NB4 (cell line): ENCODE measurements around the gene POT1.

Experiments used
- DNase-seq: peaks from one replicate; pipeline ENCODE4 v3.0.0; 2010; ENCODE audit warnings: low read depth
- H3K4me3 ChIP-seq: one replicate; pipeline ENCODE4 v1.5.1; 2011; ENCODE audit warnings: mild to moderate bottlenecking, low read depth, low read length, moderate library complexity
- MYC ChIP-seq: IDR thresholded peaks from 2 replicates; pipeline ENCODE4 v1.6.1; 2011; ENCODE audit warnings: low read depth, low read length
- POLR2A ChIP-seq: IDR thresholded peaks from 2 replicates; pipeline ENCODE4 v1.6.1; 2011; ENCODE audit warnings: mild to moderate bottlenecking; ENCODE audit not compliant: insufficient read length; ENCODE audit errors: extremely low read depth
- TF ChIP-seq, protein P1 (sequence below): IDR thresholded peaks from 2 replicates; pipeline ENCODE4 v1.6.1; 2011; ENCODE audit warnings: low read depth, low read length
- TF ChIP-seq, protein P2 (sequence below): IDR thresholded peaks from one replicate; pipeline ENCODE4 v1.5.1; 2012; ENCODE audit warnings: low read depth, low read length

Gene POT1

DNA sequence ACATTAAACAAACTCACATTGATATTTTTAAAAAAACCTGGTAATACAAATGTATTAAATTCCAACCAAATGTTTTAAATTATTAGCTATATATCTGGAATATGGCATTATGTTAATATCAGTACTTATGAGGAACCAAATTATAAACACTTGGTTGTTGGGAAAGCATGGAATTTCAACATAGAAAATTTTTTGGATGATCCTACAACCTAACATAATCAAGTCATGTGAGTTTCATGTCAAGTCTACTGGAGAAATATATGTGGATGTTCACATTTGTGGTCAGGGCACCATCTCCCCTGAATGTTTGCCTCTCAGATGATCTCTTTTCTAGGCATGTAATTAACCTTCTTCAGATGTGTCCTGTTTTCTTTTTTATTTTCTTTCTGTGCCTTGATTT is 5.2 kb upstream of the POT1 start:
- H3K4me3 ChIP-seq = no peak overlapping the region
- TF ChIP-seq, protein P1, sequence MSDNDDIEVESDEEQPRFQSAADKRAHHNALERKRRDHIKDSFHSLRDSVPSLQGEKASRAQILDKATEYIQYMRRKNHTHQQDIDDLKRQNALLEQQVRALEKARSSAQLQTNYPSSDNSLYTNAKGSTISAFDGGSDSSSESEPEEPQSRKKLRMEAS = no peak
- no peak for DNase-seq

DNA sequence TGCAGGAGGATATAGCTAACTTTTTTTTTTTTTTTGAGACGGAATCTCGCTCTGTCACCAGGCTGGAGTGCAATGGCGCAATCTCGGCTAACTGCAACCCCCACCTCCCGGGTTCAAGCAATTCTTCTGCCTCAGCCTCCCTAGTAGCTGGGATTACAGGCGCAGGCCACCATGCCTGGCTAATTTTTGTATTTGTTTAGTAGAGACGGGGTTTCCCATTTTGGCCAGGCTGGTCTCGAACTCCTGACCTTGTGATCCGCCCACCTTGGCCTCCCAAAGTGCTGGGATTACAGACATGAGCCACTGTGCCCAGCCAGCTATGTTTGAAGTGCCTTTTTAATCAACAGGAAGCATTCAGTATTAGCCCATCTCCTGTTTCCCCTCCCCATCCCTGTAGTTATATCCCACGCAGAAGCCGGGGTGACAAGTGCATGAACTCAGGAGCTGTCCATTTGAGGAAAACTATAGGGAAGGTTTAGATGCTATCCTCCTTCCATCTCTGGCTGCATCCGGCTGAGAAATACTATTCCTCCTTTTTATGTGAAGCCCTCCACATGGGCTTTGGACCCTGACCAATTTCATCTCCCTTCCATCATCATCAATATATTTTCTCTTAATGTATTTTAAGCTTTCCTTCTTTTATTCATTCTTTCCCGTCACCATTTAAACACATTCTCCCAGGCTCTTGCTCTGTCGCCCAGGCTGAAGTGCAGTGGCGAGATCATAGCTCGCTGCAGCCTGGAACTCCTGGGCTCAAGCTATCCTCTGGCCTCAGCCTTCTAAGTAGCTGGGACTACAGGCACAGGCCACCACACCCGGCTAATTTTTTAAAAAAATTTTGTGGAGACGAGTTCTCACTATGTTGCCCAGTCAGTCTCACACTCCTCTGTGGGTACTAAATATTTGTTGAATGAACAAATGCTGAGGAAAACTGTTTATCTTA is 1.3 kb upstream of the POT1 start:
- no peak overlapping the region for H3K4me3 ChIP-seq
- TF ChIP-seq MYC (no peak), POLR2A (no peak)
- TF ChIP-seq, protein P2, sequence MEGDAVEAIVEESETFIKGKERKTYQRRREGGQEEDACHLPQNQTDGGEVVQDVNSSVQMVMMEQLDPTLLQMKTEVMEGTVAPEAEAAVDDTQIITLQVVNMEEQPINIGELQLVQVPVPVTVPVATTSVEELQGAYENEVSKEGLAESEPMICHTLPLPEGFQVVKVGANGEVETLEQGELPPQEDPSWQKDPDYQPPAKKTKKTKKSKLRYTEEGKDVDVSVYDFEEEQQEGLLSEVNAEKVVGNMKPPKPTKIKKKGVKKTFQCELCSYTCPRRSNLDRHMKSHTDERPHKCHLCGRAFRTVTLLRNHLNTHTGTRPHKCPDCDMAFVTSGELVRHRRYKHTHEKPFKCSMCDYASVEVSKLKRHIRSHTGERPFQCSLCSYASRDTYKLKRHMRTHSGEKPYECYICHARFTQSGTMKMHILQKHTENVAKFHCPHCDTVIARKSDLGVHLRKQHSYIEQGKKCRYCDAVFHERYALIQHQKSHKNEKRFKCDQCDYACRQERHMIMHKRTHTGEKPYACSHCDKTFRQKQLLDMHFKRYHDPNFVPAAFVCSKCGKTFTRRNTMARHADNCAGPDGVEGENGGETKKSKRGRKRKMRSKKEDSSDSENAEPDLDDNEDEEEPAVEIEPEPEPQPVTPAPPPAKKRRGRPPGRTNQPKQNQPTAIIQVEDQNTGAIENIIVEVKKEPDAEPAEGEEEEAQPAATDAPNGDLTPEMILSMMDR = no peak
- TF ChIP-seq, protein P1 = no peak
- peak; percentile 8 for DNase-seq

DNA sequence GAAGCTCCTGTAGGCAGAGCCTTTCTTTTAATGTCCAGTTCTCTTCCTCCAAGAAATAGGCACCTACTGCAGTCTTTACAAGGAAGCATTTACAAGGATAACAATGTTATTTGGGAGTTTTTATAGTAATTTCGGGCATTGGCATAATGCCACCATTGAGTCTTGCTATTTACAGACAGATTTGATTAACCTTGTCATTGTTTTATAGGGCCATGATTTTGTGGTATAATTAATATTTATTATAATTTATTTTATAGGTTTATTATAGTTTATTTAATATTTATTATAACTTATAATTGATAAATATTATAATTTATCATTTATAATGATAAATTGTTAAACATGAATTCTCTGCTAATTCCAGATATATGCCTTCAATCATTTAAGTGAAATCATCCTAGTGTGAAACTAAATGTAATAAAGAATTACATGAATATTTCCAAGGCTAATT is 573 bp upstream of the POT1 start:
- peak overlapping the region; percentile 51 for H3K4me3 ChIP-seq
- no peak for TF ChIP-seq POLR2A
- TF ChIP-seq, protein P1 = no peak
- DNase-seq = no peak

DNA sequence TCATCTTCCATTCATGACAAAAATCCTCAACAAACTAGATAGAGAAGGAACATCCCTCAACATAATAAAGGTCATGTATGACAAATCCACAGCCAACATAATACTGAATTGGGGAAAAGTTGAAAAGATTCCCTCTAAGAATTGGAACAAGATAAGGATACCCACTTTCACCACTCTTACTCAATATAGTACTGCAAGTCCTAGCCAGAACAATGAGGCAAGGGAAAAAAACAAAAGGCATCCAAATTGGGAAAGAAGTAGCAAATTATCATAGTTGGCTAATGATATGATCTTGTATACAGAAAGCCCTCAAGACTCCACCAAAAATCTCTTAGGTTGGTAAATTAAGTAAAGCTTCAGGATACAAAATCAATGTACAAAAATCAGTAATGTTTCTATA is 4.7 kb downstream of the POT1 start:
- no peak for DNase-seq
- TF ChIP-seq, protein P2 = no peak
- TF ChIP-seq MYC (no peak), POLR2A (no peak)
- TF ChIP-seq, protein P1 = no peak
- H3K4me3 ChIP-seq = no peak overlapping the region

DNA sequence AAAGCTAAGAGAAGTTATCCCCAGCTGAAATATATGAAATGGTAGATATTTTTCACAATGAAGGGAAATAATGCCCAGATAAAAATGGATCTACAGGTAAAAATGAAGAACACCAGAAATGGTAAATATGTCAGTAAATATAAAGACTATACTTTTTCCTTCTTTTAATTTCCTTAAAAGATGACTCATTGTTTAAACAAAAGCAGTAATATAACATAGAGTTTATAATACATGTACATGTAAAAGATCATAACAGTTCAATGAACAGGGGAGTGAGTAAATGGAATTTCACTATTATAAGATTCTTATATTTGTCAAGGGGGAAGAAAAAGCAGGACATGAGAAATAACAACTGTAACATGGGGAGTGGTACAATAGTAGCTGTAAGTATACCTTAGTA is 7.4 kb downstream of the POT1 start:
- TF ChIP-seq MYC (no peak), POLR2A (no peak)
- TF ChIP-seq, protein P2 = no peak
- TF ChIP-seq, protein P1 = no peak
- H3K4me3 ChIP-seq = no peak overlapping the region
- no peak for DNase-seq

DNA sequence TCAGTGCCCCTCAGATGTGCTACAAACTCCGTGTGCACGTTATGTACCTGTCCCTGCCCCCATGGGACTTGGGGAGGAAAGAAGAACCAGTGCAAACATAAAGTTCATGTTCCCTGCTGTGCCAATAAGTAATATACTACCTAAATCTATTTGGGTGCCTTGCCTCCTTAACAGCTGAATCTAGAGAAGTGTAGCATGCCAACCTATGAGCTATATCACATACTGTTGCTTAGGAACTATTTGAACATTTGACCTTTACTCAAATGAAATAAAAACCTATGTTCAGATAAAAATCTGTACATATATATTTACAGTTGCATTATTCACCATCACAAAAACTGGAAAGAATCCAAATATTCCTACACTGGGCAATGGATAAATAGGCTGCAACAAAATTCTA is 9.8 kb downstream of the POT1 start:
- H3K4me3 ChIP-seq = no peak overlapping the region
- DNase-seq = no peak
- TF ChIP-seq POLR2A = no peak

DNA sequence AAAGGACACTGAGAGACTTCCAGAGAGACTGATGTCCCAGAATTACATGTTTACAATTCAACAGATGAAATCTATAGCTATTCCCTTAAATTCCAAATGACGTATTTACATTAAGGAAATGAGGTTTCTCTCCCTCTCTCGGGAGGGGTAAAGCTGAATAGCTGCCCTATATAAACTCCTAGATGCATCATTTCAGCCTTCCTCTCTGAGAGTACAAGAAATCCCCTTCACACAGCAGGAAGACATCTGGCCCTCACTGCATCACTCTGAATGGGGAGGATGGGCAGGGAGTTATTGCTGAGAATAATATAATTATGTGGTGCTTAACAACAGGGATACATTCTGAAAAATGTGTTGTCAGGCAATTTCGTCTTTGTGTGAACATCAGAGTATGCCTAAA is 11.0 kb downstream of the POT1 start:
- no peak overlapping the region for H3K4me3 ChIP-seq
- TF ChIP-seq, protein P1 = no peak
- TF ChIP-seq MYC (no peak), POLR2A (no peak)
- TF ChIP-seq, protein P2 = no peak
- DNase-seq = no peak
